ENCODE data around the gene CRYM.

The CRYM gene

DNA sequence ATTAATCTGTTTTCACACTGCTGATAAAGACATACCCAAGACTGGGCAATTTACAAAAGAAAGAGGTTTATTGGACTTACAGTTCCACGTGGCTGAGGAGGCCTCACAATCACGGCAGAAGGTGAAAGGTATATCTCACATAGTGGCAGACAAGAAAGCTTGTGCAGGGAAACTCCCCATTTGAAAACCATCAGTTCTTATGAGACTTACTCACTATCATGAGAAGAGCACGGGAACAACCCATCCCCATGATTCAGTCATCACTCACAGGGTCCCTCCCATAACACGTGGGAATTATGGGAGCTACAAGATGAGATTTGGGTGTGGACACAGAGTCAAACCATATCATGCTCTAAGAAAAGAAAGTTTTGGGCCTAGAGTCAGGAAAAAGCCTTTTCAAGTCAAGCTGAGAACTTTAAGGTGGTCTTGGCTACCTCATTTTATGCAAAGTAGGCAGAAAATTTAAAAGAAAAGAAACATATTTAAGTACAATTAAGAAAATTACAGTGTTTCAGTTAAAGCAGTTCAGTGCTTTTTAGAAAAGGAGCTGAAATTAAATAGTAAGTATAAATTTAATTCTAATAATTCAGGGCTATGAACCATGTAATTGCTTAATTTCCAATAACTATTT, 24.9 kb upstream of the CRYM start:
- ChIA-PET CTCF (interaction anchor here (0.6 to 3.7 kb wide), 4 partner anchors 114 to 222 kb away, joined by 3 to 37 read pairs (median 6); partner anchors contain the start of gene LDAF1), POLR2A (interaction anchor here (0.6 kb wide), 1 partner anchor 1036 kb away, joined by 3 read pairs; no protein-coding TSS in a partner anchor)
- TF ChIP-seq KLF1 (tag by site-specific recombination; IDR thresholded peaks at IDR 0.05) (peak; percentile 81), ZNF571 (tag by site-specific recombination; IDR thresholded peaks at IDR 0.05) (no peak), ZNF76 (tag by site-specific recombination; IDR thresholded peaks at IDR 0.05; ENCODE audit: borderline replicate concordance, low read depth) (0 out of 2 replicates have a peak, but pooled peaks have one; percentile 22), ZNF140 (tag by site-specific recombination; IDR thresholded peaks at IDR 0.05) (no peak), KLF16 (tag by site-specific recombination; IDR thresholded peaks at IDR 0.05) (no peak), WT1 (tag by site-specific recombination; IDR thresholded peaks at IDR 0.05) (peak; percentile 42; the same call in 1 of the 2 replicates), OSR2 (tag by site-specific recombination; IDR thresholded peaks at IDR 0.05) (no peak), GLI4 (tag by site-specific recombination; IDR thresholded peaks at IDR 0.05) (no peak), SP3 (tag by site-specific recombination; IDR thresholded peaks at IDR 0.05) (peak; percentile 44; the same call in 1 of the 2 replicates), ZNF335 (tag by site-specific recombination; conservative IDR thresholded peaks at IDR 0.05) (peak; percentile 20; the same call in 1 of the 2 replicates), ZNF391 (tag by site-specific recombination; IDR thresholded peaks at IDR 0.05; ENCODE audit: borderline replicate concordance, low read depth) (no peak), ZNF585B (tag by site-specific recombination; IDR thresholded peaks at IDR 0.05) (no peak), ZNF239 (tag by site-specific recombination; IDR thresholded peaks at IDR 0.05) (no peak), ZNF629 (tag by site-specific recombination; IDR thresholded peaks at IDR 0.05) (no peak), FEZF1 (tag by site-specific recombination; IDR thresholded peaks at IDR 0.05) (no peak), ZEB2 (tag by site-specific recombination; IDR thresholded peaks at IDR 0.05) (0 out of 2 replicates have a peak, but pooled peaks have one; percentile 28), SP2 (tag by site-specific recombination; IDR thresholded peaks at IDR 0.05) (peak; percentile 14; the same call in 1 of the 2 replicates), SP7 (tag by site-specific recombination; IDR thresholded peaks at IDR 0.05) (peak; percentile 13; the same call in 1 of the 2 replicates)
- TF ChIP-seq, protein P1, sequence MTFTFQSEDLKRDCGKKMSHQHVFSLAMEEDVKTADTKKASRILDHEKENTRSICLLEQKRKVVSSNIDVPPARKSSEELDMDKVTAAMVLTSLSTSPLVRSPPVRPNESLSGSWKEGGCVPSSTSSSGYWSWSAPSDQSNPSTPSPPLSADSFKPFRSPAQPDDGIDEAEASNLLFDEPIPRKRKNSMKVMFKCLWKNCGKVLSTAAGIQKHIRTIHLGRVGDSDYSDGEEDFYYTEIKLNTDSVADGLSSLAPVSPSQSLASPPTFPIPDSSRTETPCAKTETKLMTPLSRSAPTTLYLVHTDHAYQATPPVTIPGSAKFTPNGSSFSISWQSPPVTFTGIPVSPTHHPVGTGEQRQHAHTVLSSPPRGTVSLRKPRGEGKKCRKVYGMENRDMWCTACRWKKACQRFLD (tag by site-specific recombination; IDR thresholded peaks at IDR 0.05) = no peak
- Histone ChIP-seq H3K4me3 (ENCODE audit: low read depth, low read length) (no peak overlapping the region), H3K36me3 (ENCODE audit: control insufficient read depth in 2 of 2, insufficient read depth in 1 of 2, low read length in 2 of 2) (no peaks in the 10 kb centered on the region), H3K4me1 (ENCODE audit: control insufficient read depth, insufficient read depth, low read length) (no peaks in the 10 kb centered on the region), H3K9me3 (ENCODE audit: control insufficient read depth, insufficient read depth, low read depth, low read length) (no peaks in the 10 kb centered on the region), H3K27ac (ENCODE audit: extremely low read depth, low read depth, low read length) (no peak overlapping the region)

GRCh38 chr16:21302454-21302853, 24.4 kb upstream of the CRYM start:
- no peaks in the 10 kb centered on the region for H3K4me1 ChIP-seq (ENCODE audit: control insufficient read depth, insufficient read depth, low read length)
- H3K27ac ChIP-seq (ENCODE audit: extremely low read depth, low read depth, low read length) = no peak overlapping the region
- ChIA-PET POLR2A (interaction anchor here (0.6 kb wide), 1 partner anchor 1037 kb away, joined by 3 read pairs; no protein-coding TSS in a partner anchor), CTCF (interaction anchor here (1.1 to 3.7 kb wide), 2 partner anchors 114 to 144 kb away, joined by 7 to 37 read pairs; partner anchors contain the start of gene LDAF1)
- H3K9me3 ChIP-seq (ENCODE audit: control insufficient read depth, insufficient read depth, low read depth, low read length) = no peaks in the 10 kb centered on the region
- no peaks in the 10 kb centered on the region for H3K36me3 ChIP-seq (ENCODE audit: control insufficient read depth in 2 of 2, insufficient read depth in 1 of 2, low read length in 2 of 2)
- TF ChIP-seq ZNF658 (tag by site-specific recombination; IDR thresholded peaks at IDR 0.05) (no peak), ZBTB10 (tag by site-specific recombination; IDR thresholded peaks at IDR 0.05) (no peak), OSR2 (tag by site-specific recombination; IDR thresholded peaks at IDR 0.05) (peak; percentile 23; the same call in 1 of the 2 replicates), ZNF148 (tag by site-specific recombination; IDR thresholded peaks at IDR 0.05; ENCODE audit: borderline replicate concordance) (no peak)
- H3K4me3 ChIP-seq (ENCODE audit: low read depth, low read length) = no peak overlapping the region
